ENCODE results near the gene IFIT1B.

The IFIT1B gene

DNA sequence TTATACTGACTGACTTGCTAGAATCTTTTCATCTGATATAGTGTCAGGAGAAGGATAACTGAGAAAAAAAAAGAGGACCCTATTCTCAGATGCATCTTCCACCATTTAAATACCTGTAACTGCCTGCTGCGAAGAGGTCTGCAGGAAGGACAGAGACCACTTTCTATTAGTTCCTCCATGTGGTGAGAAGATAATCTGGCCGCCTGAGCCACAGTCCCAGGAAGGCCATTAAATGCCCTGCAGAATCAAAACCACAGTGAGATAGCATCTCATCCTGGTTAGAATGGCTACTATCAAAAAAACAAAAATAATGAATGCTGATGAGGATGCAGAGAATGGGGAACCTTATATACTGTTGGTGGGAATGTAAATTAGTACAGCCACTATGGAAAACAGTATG is 19.9 kb upstream of the IFIT1B start:
- no peaks in the 10 kb centered on the region for H3K9me3 ChIP-seq (ENCODE audit: control insufficient read depth, insufficient read depth, low read length)
- no peaks in the 10 kb centered on the region for H3K4me1 ChIP-seq (ENCODE audit: insufficient read depth, low read length)
- no peak overlapping the region for H3K9ac ChIP-seq (ENCODE audit: low read depth, low read length)
- no peaks in the 10 kb centered on the region for H3K36me3 ChIP-seq (ENCODE audit: insufficient read depth, low read length)

GRCh38 chr10:89360157-89360556 is 17.7 kb upstream of the IFIT1B start:
- Histone ChIP-seq H3K9ac (ENCODE audit: low read depth, low read length) (no peak overlapping the region), H3K9me3 (ENCODE audit: control insufficient read depth, insufficient read depth, low read length) (no peaks in the 10 kb centered on the region), H3K4me1 (ENCODE audit: insufficient read depth, low read length) (no peaks in the 10 kb centered on the region), H3K36me3 (ENCODE audit: insufficient read depth, low read length) (no peaks in the 10 kb centered on the region)

GRCh38 chr10:89362929-89363328 is 14.9 kb upstream of the IFIT1B start:
- Histone ChIP-seq H3K9ac (ENCODE audit: low read depth, low read length) (no peak overlapping the region), H3K9me3 (ENCODE audit: control insufficient read depth, insufficient read depth, low read length) (no peaks in the 10 kb centered on the region), H3K4me1 (ENCODE audit: insufficient read depth, low read length) (0 out of 2 replicates have a peak, but pooled peaks cover 5% of the 10 kb centered on the region), H3K36me3 (ENCODE audit: insufficient read depth, low read length) (no peaks in the 10 kb centered on the region)

GRCh38 chr10:89363729-89364442 is 14.0 kb upstream of the IFIT1B start:
- Histone ChIP-seq H3K9me3 (ENCODE audit: control insufficient read depth, insufficient read depth, low read length) (no peaks in the 10 kb centered on the region), H3K4me1 (ENCODE audit: insufficient read depth, low read length) (0 out of 2 replicates have a peak, but pooled peaks cover 5% of the 10 kb centered on the region), H3K9ac (ENCODE audit: low read depth, low read length) (no peak overlapping the region), H3K36me3 (ENCODE audit: insufficient read depth, low read length) (no peaks in the 10 kb centered on the region)

GRCh38 chr10:89364531-89364930 is 13.3 kb upstream of the IFIT1B start:
- Histone ChIP-seq H3K9ac (ENCODE audit: low read depth, low read length) (no peak overlapping the region), H3K9me3 (ENCODE audit: control insufficient read depth, insufficient read depth, low read length) (no peaks in the 10 kb centered on the region), H3K36me3 (ENCODE audit: insufficient read depth, low read length) (no peaks in the 10 kb centered on the region), H3K4me1 (ENCODE audit: insufficient read depth, low read length) (0 out of 2 replicates have a peak, but pooled peaks cover 5% of the 10 kb centered on the region)

GRCh38 chr10:89367529-89367928 is 10.3 kb upstream of the IFIT1B start:
- Histone ChIP-seq H3K4me1 (ENCODE audit: insufficient read depth, low read length) (0 out of 2 replicates have a peak, but pooled peaks cover 5% of the 10 kb centered on the region), H3K9me3 (ENCODE audit: control insufficient read depth, insufficient read depth, low read length) (no peaks in the 10 kb centered on the region), H3K36me3 (ENCODE audit: insufficient read depth, low read length) (no peaks in the 10 kb centered on the region), H3K9ac (ENCODE audit: low read depth, low read length) (no peak overlapping the region)

DNA sequence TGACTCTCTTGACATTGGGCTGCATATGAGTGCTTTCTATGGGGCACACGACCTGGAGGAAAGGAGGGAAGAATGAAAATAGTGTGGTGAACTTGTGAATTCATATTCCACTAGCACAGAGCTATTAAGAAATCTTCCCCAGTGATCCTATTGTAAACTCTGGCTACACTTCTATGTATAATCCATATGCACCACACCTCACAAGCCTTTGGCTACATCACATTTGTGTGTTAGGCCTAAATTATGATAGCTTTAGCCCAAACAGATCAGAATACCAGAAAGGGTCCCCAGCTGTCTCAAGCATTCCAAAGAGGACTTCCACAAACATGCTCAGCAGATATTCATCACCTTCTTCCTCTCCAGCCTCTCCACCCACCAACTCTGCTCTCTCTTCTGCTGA is 9.7 kb upstream of the IFIT1B start:
- Histone ChIP-seq H3K9ac (ENCODE audit: low read depth, low read length) (no peak overlapping the region), H3K36me3 (ENCODE audit: insufficient read depth, low read length) (no peaks in the 10 kb centered on the region), H3K9me3 (ENCODE audit: control insufficient read depth, insufficient read depth, low read length) (no peaks in the 10 kb centered on the region), H3K4me1 (ENCODE audit: insufficient read depth, low read length) (0 out of 2 replicates have a peak, but pooled peaks cover 5% of the 10 kb centered on the region)

DNA sequence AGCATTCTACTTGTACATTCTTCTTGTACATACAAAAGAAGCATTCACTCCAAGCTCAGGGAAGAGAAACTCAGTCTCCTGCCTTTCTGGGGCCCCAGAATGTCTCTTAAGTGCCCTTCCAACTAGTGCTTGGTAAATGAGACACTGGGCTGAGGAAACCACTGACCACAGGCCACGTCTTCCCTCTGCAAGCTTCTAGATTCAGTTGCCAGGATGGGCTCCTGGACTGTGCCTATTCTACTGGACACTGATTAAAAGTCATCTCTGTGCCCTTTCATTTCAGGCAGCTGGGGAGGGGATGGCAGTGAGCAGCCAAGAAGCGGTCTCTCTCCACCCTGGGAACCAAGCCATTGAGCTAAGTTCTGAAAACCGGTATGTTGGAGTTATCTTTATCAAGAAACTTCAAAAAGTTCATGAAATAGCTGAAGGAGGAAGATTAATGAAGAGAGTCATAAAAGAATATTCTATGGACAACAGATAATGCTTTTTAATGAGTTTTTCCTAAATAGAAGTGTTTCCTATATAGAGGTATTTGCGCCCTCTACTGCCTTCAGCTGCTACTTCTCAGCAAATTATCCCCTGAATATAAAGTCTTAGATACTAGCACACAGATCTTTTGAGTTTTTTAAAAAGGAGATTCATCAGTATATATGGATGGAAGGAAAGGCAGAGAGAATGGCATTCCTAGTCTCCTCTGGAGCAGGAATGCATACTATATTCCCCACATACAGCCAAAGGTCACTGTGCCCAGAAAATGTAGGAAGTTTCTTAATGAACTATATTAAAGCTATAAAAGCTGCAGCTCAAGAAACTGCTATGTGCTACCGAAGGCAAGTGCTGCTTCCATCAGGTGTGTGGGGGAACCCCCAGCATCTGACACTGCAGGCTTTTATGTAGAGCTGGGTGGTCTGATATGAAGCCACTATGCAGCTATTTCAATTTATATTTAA is 8.4 kb upstream of the IFIT1B start:
- Histone ChIP-seq H3K4me1 (ENCODE audit: insufficient read depth, low read length) (0 out of 2 replicates have a peak, but pooled peaks cover 5% of the 10 kb centered on the region), H3K9ac (ENCODE audit: low read depth, low read length) (no peak overlapping the region), H3K9me3 (ENCODE audit: control insufficient read depth, insufficient read depth, low read length) (no peaks in the 10 kb centered on the region), H3K36me3 (ENCODE audit: insufficient read depth, low read length) (no peaks in the 10 kb centered on the region)

GRCh38 chr10:89371079-89371478 is 6.8 kb upstream of the IFIT1B start:
- Histone ChIP-seq H3K36me3 (ENCODE audit: insufficient read depth, low read length) (no peaks in the 10 kb centered on the region), H3K9me3 (ENCODE audit: control insufficient read depth, insufficient read depth, low read length) (no peaks in the 10 kb centered on the region), H3K9ac (ENCODE audit: low read depth, low read length) (no peak overlapping the region), H3K4me1 (ENCODE audit: insufficient read depth, low read length) (0 out of 2 replicates have a peak, but pooled peaks cover 5% of the 10 kb centered on the region)

GRCh38 chr10:89371987-89372386 is 5.9 kb upstream of the IFIT1B start:
- H3K36me3 ChIP-seq (ENCODE audit: insufficient read depth, low read length) = no peaks in the 10 kb centered on the region
- no peak overlapping the region for H3K9ac ChIP-seq (ENCODE audit: low read depth, low read length)
- no peaks in the 10 kb centered on the region for H3K9me3 ChIP-seq (ENCODE audit: control insufficient read depth, insufficient read depth, low read length)
- H3K4me1 ChIP-seq (ENCODE audit: insufficient read depth, low read length) = 0 out of 2 replicates have a peak, but pooled peaks cover 5% of the 10 kb centered on the region

- H3K4me1 ChIP-seq (ENCODE audit: insufficient read depth, low read length) = no peaks in the 10 kb centered on the region
- no peaks in the 10 kb centered on the region for H3K36me3 ChIP-seq (ENCODE audit: insufficient read depth, low read length)
- H3K9me3 ChIP-seq (ENCODE audit: control insufficient read depth, insufficient read depth, low read length) = no peaks in the 10 kb centered on the region
- H3K9ac ChIP-seq (ENCODE audit: low read depth, low read length) = no peak overlapping the region
Measured at GRCh38 chr10:89373916-89374711, 3.7 kb upstream of the IFIT1B start.

- H3K9ac ChIP-seq (ENCODE audit: low read depth, low read length) = no peak overlapping the region
- H3K36me3 ChIP-seq (ENCODE audit: insufficient read depth, low read length) = no peaks in the 10 kb centered on the region
Measured at GRCh38 chr10:89374713-89375141, 3.1 kb upstream of the IFIT1B start.

DNA sequence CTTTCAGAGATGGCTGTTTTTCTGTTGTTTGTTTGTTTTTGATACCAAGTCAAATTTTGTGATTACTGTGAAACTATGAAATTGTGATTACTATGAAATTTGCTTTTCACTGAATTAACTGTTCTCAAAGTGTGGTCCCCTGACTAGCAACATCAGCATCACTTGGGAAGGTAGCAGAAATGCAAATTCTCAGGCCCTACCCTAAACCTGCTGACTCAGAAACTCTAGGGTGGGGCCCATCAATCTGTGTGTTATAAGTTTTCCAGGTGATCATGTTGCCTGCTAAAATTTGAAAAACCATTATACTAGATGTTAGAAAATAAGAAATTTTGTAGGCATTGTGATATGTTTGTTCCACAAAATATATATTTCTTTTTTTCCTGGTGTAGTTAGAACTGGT is 1.2 kb downstream of the IFIT1B start:
- no peaks in the 10 kb centered on the region for H3K36me3 ChIP-seq (ENCODE audit: insufficient read depth, low read length)
- no peak overlapping the region for H3K9ac ChIP-seq (ENCODE audit: low read depth, low read length)
- H3K4me1 ChIP-seq (ENCODE audit: insufficient read depth, low read length) = no peaks in the 10 kb centered on the region
- no peaks in the 10 kb centered on the region for H3K9me3 ChIP-seq (ENCODE audit: control insufficient read depth, insufficient read depth, low read length)

More at GRCh38 chr10:89374713-89375141, 3.1 kb upstream of the IFIT1B start:
- Histone ChIP-seq H3K4me1 (ENCODE audit: insufficient read depth, low read length) (no peaks in the 10 kb centered on the region), H3K9me3 (ENCODE audit: control insufficient read depth, insufficient read depth, low read length) (no peaks in the 10 kb centered on the region)

GRCh38 chr10:89382757-89383156 is 4.9 kb downstream of the IFIT1B start:
- Histone ChIP-seq H3K4me1 (ENCODE audit: insufficient read depth, low read length) (no peaks in the 10 kb centered on the region), H3K9me3 (ENCODE audit: control insufficient read depth, insufficient read depth, low read length) (no peaks in the 10 kb centered on the region), H3K36me3 (ENCODE audit: insufficient read depth, low read length) (no peaks in the 10 kb centered on the region), H3K9ac (ENCODE audit: low read depth, low read length) (no peak overlapping the region)
